MM.1S (cell line): ENCODE measurements around the gene ULK1.

Experiments used
- CTCF ChIP-seq: fragments of 300-600 bp; sonication (generic); IDR thresholded peaks from 2 replicates; pipeline ENCODE4 v1.5.1; 2016; ENCODE audit warnings: antibody characterized with exemption, low read length, mixed read lengths
- EZH2 ChIP-seq: fragments of 300-600 bp; sonication (generic); optimal IDR thresholded peaks from 2 replicates; pipeline ENCODE3; 2017; ENCODE audit warnings: low read depth, mild to moderate bottlenecking, antibody characterized with exemption, low read length, mixed read lengths
- EZH2phosphoT487 ChIP-seq: fragments of 300-600 bp; sonication (generic); IDR thresholded peaks from 2 replicates; pipeline ENCODE4 v1.6.1; 2018; ENCODE audit warnings: antibody characterized with exemption, low read length

GRCh38 chr12:131907379-131908091 lies 13.1 kb downstream of the ULK1 start:
- no peak for TF ChIP-seq EZH2phosphoT487
- TF ChIP-seq CTCF: no peak
- TF ChIP-seq EZH2: no peak
